K562 (cell line): Measurements from ENCODE around the gene SLC26A5. TPM values are rescaled to one million over a fixed set of nuclear protein-coding genes. Genes with fewer than 3 reads are reported as not detected.

ENCODE experiments used
- CHAMP1 ChIP-seq: fragments of 450-650 bp; IDR thresholded peaks from 2 replicates; pipeline ENCODE4 v1.6.1; 2016; ENCODE audit warnings: mild to moderate bottlenecking
- E2F3 ChIP-seq: fragments of 250-450 bp; sonication (Bioruptor Pico); IDR thresholded peaks from 2 replicates; pipeline ENCODE4 v1.4.0; 2020; ENCODE audit warnings: mild to moderate bottlenecking
- E2F8 ChIP-seq: fragments of 450-650 bp; IDR thresholded peaks from 2 replicates; pipeline ENCODE4 v1.7.1; 2018; ENCODE audit warnings: mild to moderate bottlenecking, low read depth; ENCODE audit not compliant: partially characterized antibody
- HDAC1 ChIP-seq, 2 experiments: fragments of 450-650 bp; IDR thresholded peaks; 2 replicates each; pipeline ENCODE4 v1.6.1; 2016 to 2017; ENCODE audit warnings: inconsistent platforms in 1 of 2, mild to moderate bottlenecking in 1 of 2, moderate library complexity in 1 of 2
- MTF1 ChIP-seq: fragments of 250-450 bp; sonication (Bioruptor Pico); IDR thresholded peaks from 2 replicates; pipeline ENCODE4 v1.9.0; 2021; ENCODE audit warnings: moderate library complexity, mild to moderate bottlenecking, inconsistent platforms, borderline replicate concordance
- PML ChIP-seq: IDR thresholded peaks from 2 replicates; pipeline ENCODE4 v1.6.1; 2012; ENCODE audit warnings: low read length, inconsistent platforms
- SETDB1 ChIP-seq: IDR thresholded peaks from one replicate; pipeline ENCODE4 v1.6.1; 2012; ENCODE audit warnings: low read length, control low read depth, inconsistent platforms
- TAF15 ChIP-seq: fragments of 200-400 bp; formaldehyde crosslinking; IDR thresholded peaks from 2 replicates; pipeline ENCODE4 v1.6.1; 2017; ENCODE audit warnings: mild to moderate bottlenecking, low read depth, low read length, moderate library complexity
- TCF7L2 ChIP-seq: fragments of 150-350 bp; IDR thresholded peaks from 2 replicates; pipeline ENCODE4 v1.6.1; 2016; ENCODE audit warnings: low read depth, mild to moderate bottlenecking, low read length, moderate library complexity
- USF1 ChIP-seq: sonication (generic); formaldehyde crosslinking; IDR thresholded peaks from 2 replicates; pipeline ENCODE4 v1.9.0; 2022; ENCODE audit warnings: mild to moderate bottlenecking, missing genetic modification reagents
- ZNF347 ChIP-seq: fragments of 450-650 bp; formaldehyde crosslinking; IDR thresholded peaks from 2 replicates; pipeline ENCODE4 v1.4.0; 2020; ENCODE audit warnings: low read depth, mild to moderate bottlenecking, moderate library complexity
- polyA plus RNA-seq, 8 experiments: library from polyadenylated mRNA; depleted of rRNA in 4 of 8; stranded (reverse) in 5 of 8; unstranded in 3 of 8; fragments of >200 nt; fragmentation: Nextera tagmentation in 2 of 8; fragmentation: Illumina TruSeq in 1 of 8; extraction: Ambion mirVana in 2 of 8; extraction: Trizol in 1 of 8; gene quantifications; 2 replicates each; pipeline versions ENCODE4 v1.2.1 to v1.2.3, GENCODE V29; 2011 to 2014; ENCODE audit warnings: inconsistent platforms in 1 of 8, missing spikeins in 1 of 8
- total RNA-seq, 7 experiments: library from RNA; depleted of rRNA in 6 of 7; stranded (reverse); fragments of >200 nt in 6 of 7; fragmentation: Illumina TruSeq in 2 of 7; extraction: Trizol in 2 of 7; gene quantifications; 2 replicates each; pipeline versions ENCODE4 v1.2.1 to v1.2.3, GENCODE V29; 2011 to 2021; ENCODE audit warnings: low replicate concordance in 1 of 7
- TF ChIP-seq, protein P1 (sequence below): fragments of 450-650 bp; formaldehyde crosslinking; IDR thresholded peaks from 2 replicates; pipeline ENCODE4 v1.4.0; 2022; ENCODE audit warnings: missing genetic modification characterization
- TF ChIP-seq, protein P2 (sequence below): fragments of 450-650 bp; formaldehyde crosslinking; conservative IDR thresholded peaks from 2 replicates; pipeline ENCODE4 v1.4.0; 2022; ENCODE audit warnings: mild to moderate bottlenecking, missing genetic modification characterization
- TF ChIP-seq, protein P3 (sequence below): sonication (generic); formaldehyde crosslinking; IDR thresholded peaks from 2 replicates; pipeline ENCODE4 v1.8.1; 2023; ENCODE audit warnings: mild to moderate bottlenecking, missing genetic modification reagents
- TF ChIP-seq, protein P4 (sequence below): fragments of 250-450 bp; sonication (Bioruptor Pico); IDR thresholded peaks from 2 replicates; pipeline ENCODE4 v1.8.0; 2022; ENCODE audit warnings: moderate library complexity, mild to moderate bottlenecking, inconsistent platforms

SLC26A5 gene
- total and polyA plus RNA-seq, 9 of the 15 experiments (the other 6 are each of a cell fraction or from before 2014, with no cell fraction given): not detected

- TF ChIP-seq, protein P1, sequence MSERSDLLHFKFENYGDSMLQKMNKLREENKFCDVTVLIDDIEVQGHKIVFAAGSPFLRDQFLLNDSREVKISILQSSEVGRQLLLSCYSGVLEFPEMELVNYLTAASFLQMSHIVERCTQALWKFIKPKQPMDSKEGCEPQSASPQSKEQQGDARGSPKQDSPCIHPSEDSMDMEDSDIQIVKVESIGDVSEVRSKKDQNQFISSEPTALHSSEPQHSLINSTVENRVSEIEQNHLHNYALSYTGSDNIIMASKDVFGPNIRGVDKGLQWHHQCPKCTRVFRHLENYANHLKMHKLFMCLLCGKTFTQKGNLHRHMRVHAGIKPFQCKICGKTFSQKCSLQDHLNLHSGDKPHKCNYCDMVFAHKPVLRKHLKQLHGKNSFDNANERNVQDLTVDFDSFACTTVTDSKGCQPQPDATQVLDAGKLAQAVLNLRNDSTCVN (CRISPR knock-in tag): no peak
- TF ChIP-seq HDAC1 (IDR thresholded peaks at IDR 0.05): peak in 1 of 2 experiments; percentile 95; a peak in 2 of 4 replicates
- TF ChIP-seq TAF15: no peak
- TF ChIP-seq USF1 (CRISPR knock-in tag): no peak
- no peak for TF ChIP-seq MTF1 (CRISPR knock-in tag)
- peak; percentile 74; the same call in 1 of the 2 replicates for TF ChIP-seq E2F3 (CRISPR knock-in tag)
- TF ChIP-seq E2F8: peak; percentile 81
- TF ChIP-seq TCF7L2: no peak
- peak; percentile 84 for TF ChIP-seq PML
- TF ChIP-seq SETDB1: no peak
- TF ChIP-seq, protein P2, sequence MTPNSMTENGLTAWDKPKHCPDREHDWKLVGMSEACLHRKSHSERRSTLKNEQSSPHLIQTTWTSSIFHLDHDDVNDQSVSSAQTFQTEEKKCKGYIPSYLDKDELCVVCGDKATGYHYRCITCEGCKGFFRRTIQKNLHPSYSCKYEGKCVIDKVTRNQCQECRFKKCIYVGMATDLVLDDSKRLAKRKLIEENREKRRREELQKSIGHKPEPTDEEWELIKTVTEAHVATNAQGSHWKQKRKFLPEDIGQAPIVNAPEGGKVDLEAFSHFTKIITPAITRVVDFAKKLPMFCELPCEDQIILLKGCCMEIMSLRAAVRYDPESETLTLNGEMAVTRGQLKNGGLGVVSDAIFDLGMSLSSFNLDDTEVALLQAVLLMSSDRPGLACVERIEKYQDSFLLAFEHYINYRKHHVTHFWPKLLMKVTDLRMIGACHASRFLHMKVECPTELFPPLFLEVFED (CRISPR knock-in tag): no peak
- TF ChIP-seq, protein P3, sequence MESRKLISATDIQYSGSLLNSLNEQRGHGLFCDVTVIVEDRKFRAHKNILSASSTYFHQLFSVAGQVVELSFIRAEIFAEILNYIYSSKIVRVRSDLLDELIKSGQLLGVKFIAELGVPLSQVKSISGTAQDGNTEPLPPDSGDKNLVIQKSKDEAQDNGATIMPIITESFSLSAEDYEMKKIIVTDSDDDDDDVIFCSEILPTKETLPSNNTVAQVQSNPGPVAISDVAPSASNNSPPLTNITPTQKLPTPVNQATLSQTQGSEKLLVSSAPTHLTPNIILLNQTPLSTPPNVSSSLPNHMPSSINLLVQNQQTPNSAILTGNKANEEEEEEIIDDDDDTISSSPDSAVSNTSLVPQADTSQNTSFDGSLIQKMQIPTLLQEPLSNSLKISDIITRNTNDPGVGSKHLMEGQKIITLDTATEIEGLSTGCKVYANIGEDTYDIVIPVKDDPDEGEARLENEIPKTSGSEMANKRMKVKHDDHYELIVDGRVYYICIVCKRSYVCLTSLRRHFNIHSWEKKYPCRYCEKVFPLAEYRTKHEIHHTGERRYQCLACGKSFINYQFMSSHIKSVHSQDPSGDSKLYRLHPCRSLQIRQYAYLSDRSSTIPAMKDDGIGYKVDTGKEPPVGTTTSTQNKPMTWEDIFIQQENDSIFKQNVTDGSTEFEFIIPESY (CRISPR knock-in tag): no peak
- no peak for TF ChIP-seq ZNF347 (CRISPR knock-in tag)
- TF ChIP-seq, protein P4, sequence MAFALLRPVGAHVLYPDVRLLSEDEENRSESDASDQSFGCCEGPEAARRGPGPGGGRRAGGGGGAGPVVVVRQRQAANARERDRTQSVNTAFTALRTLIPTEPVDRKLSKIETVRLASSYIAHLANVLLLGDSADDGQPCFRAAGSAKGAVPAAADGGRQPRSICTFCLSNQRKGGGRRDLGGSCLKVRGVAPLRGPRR (CRISPR knock-in tag): no peak
- TF ChIP-seq CHAMP1: peak; percentile 72
Observed at GRCh38 chr7:103344453-103345149, 101.4 kb downstream of the SLC26A5 start, which contains the start of gene DNAJC2 (continued).
